GM23338 (cell line): ENCODE measurements around the gene TUBA1C. TPM values are rescaled to one million over a fixed set of nuclear protein-coding genes. Genes with fewer than 3 reads are reported as not detected.

Source experiments
- ATAC-seq: fragments of 200-7000 bp; cut with Tn5 transposase; 3 replicates; pipeline ENCODE4 v1.9.1; 2020
- DNase-seq: peaks from one replicate; pipeline ENCODE4 v3.0.0-alpha.2; 2015; ENCODE audit warnings: low spot score
- H2AFZ ChIP-seq: fragments of 200-600 bp; sonication (generic); 2 replicates; pipeline ENCODE4 v1.8.0; 2016; ENCODE audit warnings: antibody characterized with exemption, mild to moderate bottlenecking, moderate library complexity
- H3F3A ChIP-seq: fragments of 200-600 bp; sonication (generic); replicated peaks from 2 replicates; pipeline ENCODE4 v1.8.0; 2017; ENCODE audit warnings: antibody characterized with exemption, mixed run types, low read depth
- H3K27ac ChIP-seq: fragments of 200-600 bp; sonication (generic); 2 replicates; pipeline ENCODE4 v1.6.1; 2016; ENCODE audit warnings: low read depth
- H3K27me3 ChIP-seq: fragments of 200-600 bp; sonication (generic); 2 replicates; pipeline ENCODE4 v1.8.0; 2016; ENCODE audit warnings: mild to moderate bottlenecking, mixed run types, moderate library complexity; ENCODE audit not compliant: insufficient read depth
- H3K36me3 ChIP-seq: fragments of 200-600 bp; sonication (generic); 2 replicates; pipeline ENCODE4 v1.8.0; 2016; ENCODE audit warnings: mild to moderate bottlenecking; ENCODE audit not compliant: insufficient read depth
- H3K4me1 ChIP-seq: fragments of 200-600 bp; sonication (generic); 2 replicates; pipeline ENCODE4 v1.8.0; 2016; ENCODE audit warnings: mild to moderate bottlenecking, moderate library complexity; ENCODE audit not compliant: insufficient read depth
- H3K4me2 ChIP-seq: fragments of 200-600 bp; sonication (generic); 2 replicates; pipeline ENCODE4 v1.7.1; 2017; ENCODE audit warnings: mixed run types
- H3K4me3 ChIP-seq: fragments of 200-600 bp; sonication (generic); 2 replicates; pipeline ENCODE4 v1.6.1; 2016; ENCODE audit warnings: mixed run types
- H3K79me2 ChIP-seq: fragments of 200-600 bp; sonication (generic); replicated peaks from 2 replicates; pipeline ENCODE4 v1.8.0; 2017; ENCODE audit warnings: mild to moderate bottlenecking; ENCODE audit not compliant: insufficient read depth
- H3K9me2 ChIP-seq: fragments of 200-600 bp; sonication (generic); 2 replicates; pipeline ENCODE4 v1.8.0; 2017; ENCODE audit not compliant: insufficient read depth
- H4K20me1 ChIP-seq: fragments of 200-600 bp; sonication (generic); replicated peaks from 2 replicates; pipeline ENCODE4 v1.8.0; 2017; ENCODE audit warnings: mild to moderate bottlenecking; ENCODE audit not compliant: insufficient read depth
- H3K27ac Mint-ChIP-seq: 2 replicates; pipeline ENCODE4 v1.8.0; 2020; ENCODE audit warnings: inconsistent platforms, mild to moderate bottlenecking, moderate library complexity, mixed read lengths
- H3K27me3 Mint-ChIP-seq: 3 replicates; pipeline ENCODE4 v1.8.0; 2022; ENCODE audit warnings: low read depth, mild to moderate bottlenecking, moderate library complexity, mixed read lengths, inconsistent platforms; ENCODE audit not compliant: insufficient read depth, poor library complexity
- H3K36me3 Mint-ChIP-seq: 3 replicates; pipeline ENCODE4 v1.8.0; 2021; ENCODE audit warnings: low read depth, mild to moderate bottlenecking, inconsistent platforms, moderate library complexity, mixed read lengths
- H3K4me1 Mint-ChIP-seq: 3 replicates; pipeline ENCODE4 v1.8.0; 2020; ENCODE audit warnings: mild to moderate bottlenecking, inconsistent platforms, mixed read lengths
- H3K4me3 Mint-ChIP-seq: 3 replicates; pipeline ENCODE4 v1.8.0; 2021; ENCODE audit warnings: moderate library complexity, mild to moderate bottlenecking, inconsistent platforms, mixed read lengths
- H3K9me3 Mint-ChIP-seq: 3 replicates; pipeline ENCODE4 v1.8.0; 2020; ENCODE audit warnings: moderate library complexity, mild to moderate bottlenecking, inconsistent platforms, mixed read lengths
- CREB1 ChIP-seq: fragments of 250-450 bp; sonication (Bioruptor Pico); IDR thresholded peaks from 2 replicates; pipeline ENCODE4 v1.5.0; 2020; ENCODE audit warnings: low read depth, mild to moderate bottlenecking, moderate library complexity
- EZH2 ChIP-seq: fragments of 200-600 bp; sonication (generic); IDR thresholded peaks from one replicate; pipeline ENCODE4 v1.8.0; 2017; ENCODE audit warnings: antibody characterized with exemption, mild to moderate bottlenecking, low read depth; ENCODE audit not compliant: unreplicated experiment
- EZH2phosphoT487 ChIP-seq: fragments of 200-600 bp; sonication (generic); IDR thresholded peaks from one replicate; pipeline ENCODE4 v1.8.1; 2018; ENCODE audit warnings: antibody characterized with exemption; ENCODE audit not compliant: unreplicated experiment
- JUNB ChIP-seq: IDR thresholded peaks from one replicate; pipeline ENCODE4 v1.6.1; 2016; ENCODE audit warnings: antibody characterized with exemption; ENCODE audit not compliant: unreplicated experiment
- NANOG ChIP-seq: IDR thresholded peaks from 2 replicates; pipeline ENCODE4 v1.6.1; 2016; ENCODE audit warnings: antibody characterized with exemption, borderline replicate concordance
- POLR2AphosphoS5 ChIP-seq: IDR thresholded peaks from 2 replicates; pipeline ENCODE4 v1.6.1; 2016; ENCODE audit warnings: antibody characterized with exemption, low read depth
- STAT1 ChIP-seq: IDR thresholded peaks from one replicate; pipeline ENCODE4 v1.6.1; 2016; ENCODE audit warnings: antibody characterized with exemption; ENCODE audit not compliant: unreplicated experiment
- ZNF114 ChIP-seq: fragments of 250-450 bp; sonication (Bioruptor Pico); IDR thresholded peaks from 2 replicates; pipeline ENCODE4 v1.5.0; 2020; ENCODE audit warnings: mild to moderate bottlenecking, moderate library complexity
- ZNF331 ChIP-seq: fragments of 250-450 bp; sonication (Bioruptor Pico); IDR thresholded peaks from 2 replicates; pipeline ENCODE4 v1.5.0; 2020; ENCODE audit warnings: low read depth, mild to moderate bottlenecking, moderate library complexity
- polyA plus RNA-seq: library from polyadenylated mRNA; unstranded; fragments of >200 nt; fragmentation: Nextera tagmentation; extraction: Ambion mirVana; gene quantifications from 2 replicates; pipeline ENCODE4 v1.2.1, GENCODE V29; 2016
- total RNA-seq: library from RNA; depleted of rRNA; stranded (reverse); fragments of >200 nt; shearing (Covaris generic); gene quantifications from 2 replicates; pipeline ENCODE4 v1.2.3, GENCODE V29; 2014
- TF ChIP-seq, protein P1 (sequence below): fragments of 250-450 bp; sonication (Bioruptor Pico); IDR thresholded peaks from 2 replicates; pipeline ENCODE4 v1.5.0; 2020; ENCODE audit warnings: mild to moderate bottlenecking, moderate library complexity
- TF ChIP-seq, protein P2 (sequence below): IDR thresholded peaks from one replicate; pipeline ENCODE4 v1.6.1; 2018; ENCODE audit warnings: antibody characterized with exemption; ENCODE audit not compliant: unreplicated experiment
- TF ChIP-seq, protein P3 (sequence below), 2 experiments: fragments of 200-600 bp in 1 of 2; sonication (generic) in 1 of 2; conservative IDR thresholded peaks; 2 replicates each; pipeline versions ENCODE4 v1.5.1 to v1.6.1; 2016 to 2017; ENCODE audit warnings: antibody characterized with exemption in 2 of 2, low read depth in 2 of 2, mild to moderate bottlenecking in 2 of 2, moderate library complexity in 1 of 2
- TF ChIP-seq, protein P4 (sequence below): IDR thresholded peaks from 2 replicates; pipeline ENCODE4 v1.6.1; 2016; ENCODE audit warnings: antibody characterized with exemption

TUBA1C gene
- total and polyA plus RNA-seq, 2 experiments from 2014 or later: 191 to 728 TPM

DNA sequence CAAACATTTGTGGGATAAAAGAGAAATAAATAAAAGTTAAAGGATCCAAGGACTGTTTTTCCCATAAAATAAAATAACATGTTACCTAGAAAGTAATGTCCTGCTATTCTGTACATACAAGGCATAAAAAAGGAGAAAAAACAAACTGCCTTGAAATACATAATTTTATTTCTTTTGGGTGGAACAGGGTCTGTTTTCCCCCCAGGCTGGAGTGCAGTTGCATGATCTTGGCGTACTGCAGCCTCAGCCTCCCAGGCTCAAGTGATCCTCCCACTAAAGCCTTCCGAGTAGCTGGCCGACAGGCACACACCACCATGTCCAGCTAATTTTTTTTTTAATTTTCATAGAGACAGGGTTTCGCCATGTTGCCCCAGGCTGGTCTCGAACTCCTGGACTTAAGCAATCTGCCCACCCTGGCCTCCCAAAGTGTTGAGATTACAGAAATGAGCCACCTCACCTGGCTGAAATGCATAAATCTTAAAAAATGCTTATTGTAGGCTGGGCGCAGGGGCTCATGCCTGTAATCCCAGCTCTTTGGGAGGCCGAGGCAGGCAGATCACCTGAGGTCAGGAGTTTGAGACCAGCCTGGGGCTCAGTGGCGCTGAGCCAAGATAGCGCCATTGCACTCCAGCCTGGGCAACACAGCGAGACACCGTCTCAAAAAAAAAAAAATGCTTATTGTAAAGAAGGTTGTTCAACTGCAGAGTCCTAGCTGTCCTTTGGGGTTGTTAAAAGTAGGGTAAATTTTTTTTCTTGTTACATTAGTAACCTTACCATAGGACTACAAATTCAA is 4.1 kb upstream of the TUBA1C start:
- DNase-seq (no peak), ATAC-seq (no peak)
- Mint-ChIP-seq H3K9me3 (peaks cover 4% of the 10 kb centered on the region; the same call in 1 of the 3 replicates), H3K27ac (no peak overlapping the region), H3K36me3 (peaks cover 5% of the 10 kb centered on the region), H3K4me3 (no peak overlapping the region), H3K4me1 (peaks cover 4% of the 10 kb centered on the region; the same call in 2 of the 3 replicates), H3K27me3 (peaks cover 9% of the 10 kb centered on the region)
- Histone ChIP-seq H3K4me1 (no peaks in the 10 kb centered on the region), H3K79me2 (peaks cover 15% of the 10 kb centered on the region), H3K27me3 (peaks cover 6% of the 10 kb centered on the region; the same call in 1 of the 2 replicates), H2AFZ (no peak overlapping the region), H3K9me2 (no peaks in the 10 kb centered on the region), H3F3A (no peaks in the 10 kb centered on the region; the same call in 1 of the 2 replicates), H4K20me1 (no peaks in the 10 kb centered on the region; the same call in 1 of the 2 replicates), H3K4me3 (no peak overlapping the region), H3K36me3 (no peaks in the 10 kb centered on the region), H3K4me2 (no peak overlapping the region), H3K27ac (no peak overlapping the region)
- TF ChIP-seq, protein P1, sequence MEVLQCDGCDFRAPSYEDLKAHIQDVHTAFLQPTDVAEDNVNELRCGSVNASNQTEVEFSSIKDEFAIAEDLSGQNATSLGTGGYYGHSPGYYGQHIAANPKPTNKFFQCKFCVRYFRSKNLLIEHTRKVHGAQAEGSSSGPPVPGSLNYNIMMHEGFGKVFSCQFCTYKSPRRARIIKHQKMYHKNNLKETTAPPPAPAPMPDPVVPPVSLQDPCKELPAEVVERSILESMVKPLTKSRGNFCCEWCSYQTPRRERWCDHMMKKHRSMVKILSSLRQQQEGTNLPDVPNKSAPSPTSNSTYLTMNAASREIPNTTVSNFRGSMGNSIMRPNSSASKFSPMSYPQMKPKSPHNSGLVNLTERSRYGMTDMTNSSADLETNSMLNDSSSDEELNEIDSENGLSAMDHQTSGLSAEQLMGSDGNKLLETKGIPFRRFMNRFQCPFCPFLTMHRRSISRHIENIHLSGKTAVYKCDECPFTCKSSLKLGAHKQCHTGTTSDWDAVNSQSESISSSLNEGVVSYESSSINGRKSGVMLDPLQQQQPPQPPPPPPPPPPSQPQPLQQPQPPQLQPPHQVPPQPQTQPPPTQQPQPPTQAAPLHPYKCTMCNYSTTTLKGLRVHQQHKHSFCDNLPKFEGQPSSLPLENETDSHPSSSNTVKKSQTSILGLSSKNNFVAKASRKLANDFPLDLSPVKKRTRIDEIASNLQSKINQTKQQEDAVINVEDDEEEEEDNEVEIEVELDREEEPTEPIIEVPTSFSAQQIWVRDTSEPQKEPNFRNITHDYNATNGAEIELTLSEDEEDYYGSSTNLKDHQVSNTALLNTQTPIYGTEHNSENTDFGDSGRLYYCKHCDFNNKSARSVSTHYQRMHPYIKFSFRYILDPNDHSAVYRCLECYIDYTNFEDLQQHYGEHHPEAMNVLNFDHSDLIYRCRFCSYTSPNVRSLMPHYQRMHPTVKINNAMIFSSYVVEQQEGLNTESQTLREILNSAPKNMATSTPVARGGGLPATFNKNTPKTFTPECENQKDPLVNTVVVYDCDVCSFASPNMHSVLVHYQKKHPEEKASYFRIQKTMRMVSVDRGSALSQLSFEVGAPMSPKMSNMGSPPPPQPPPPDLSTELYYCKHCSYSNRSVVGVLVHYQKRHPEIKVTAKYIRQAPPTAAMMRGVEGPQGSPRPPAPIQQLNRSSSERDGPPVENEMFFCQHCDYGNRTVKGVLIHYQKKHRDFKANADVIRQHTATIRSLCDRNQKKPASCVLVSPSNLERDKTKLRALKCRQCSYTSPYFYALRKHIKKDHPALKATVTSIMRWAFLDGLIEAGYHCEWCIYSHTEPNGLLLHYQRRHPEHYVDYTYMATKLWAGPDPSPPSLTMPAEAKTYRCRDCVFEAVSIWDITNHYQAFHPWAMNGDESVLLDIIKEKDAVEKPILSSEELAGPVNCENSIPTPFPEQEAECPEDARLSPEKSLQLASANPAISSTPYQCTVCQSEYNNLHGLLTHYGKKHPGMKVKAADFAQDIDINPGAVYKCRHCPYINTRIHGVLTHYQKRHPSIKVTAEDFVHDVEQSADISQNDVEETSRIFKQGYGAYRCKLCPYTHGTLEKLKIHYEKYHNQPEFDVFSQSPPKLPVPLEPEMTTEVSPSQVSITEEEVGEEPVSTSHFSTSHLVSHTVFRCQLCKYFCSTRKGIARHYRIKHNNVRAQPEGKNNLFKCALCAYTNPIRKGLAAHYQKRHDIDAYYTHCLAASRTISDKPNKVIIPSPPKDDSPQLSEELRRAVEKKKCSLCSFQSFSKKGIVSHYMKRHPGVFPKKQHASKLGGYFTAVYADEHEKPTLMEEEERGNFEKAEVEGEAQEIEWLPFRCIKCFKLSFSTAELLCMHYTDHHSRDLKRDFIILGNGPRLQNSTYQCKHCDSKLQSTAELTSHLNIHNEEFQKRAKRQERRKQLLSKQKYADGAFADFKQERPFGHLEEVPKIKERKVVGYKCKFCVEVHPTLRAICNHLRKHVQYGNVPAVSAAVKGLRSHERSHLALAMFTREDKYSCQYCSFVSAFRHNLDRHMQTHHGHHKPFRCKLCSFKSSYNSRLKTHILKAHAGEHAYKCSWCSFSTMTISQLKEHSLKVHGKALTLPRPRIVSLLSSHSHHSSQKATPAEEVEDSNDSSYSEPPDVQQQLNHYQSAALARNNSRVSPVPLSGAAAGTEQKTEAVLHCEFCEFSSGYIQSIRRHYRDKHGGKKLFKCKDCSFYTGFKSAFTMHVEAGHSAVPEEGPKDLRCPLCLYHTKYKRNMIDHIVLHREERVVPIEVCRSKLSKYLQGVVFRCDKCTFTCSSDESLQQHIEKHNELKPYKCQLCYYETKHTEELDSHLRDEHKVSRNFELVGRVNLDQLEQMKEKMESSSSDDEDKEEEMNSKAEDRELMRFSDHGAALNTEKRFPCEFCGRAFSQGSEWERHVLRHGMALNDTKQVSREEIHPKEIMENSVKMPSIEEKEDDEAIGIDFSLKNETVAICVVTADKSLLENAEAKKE (CRISPR knock-in tag): no peak
- TF ChIP-seq STAT1 (no peak), POLR2AphosphoS5 (no peak), CREB1 (no peak), JUNB (no peak), EZH2phosphoT487 (no peak), EZH2 (no peak), NANOG (no peak), ZNF331 (no peak), ZNF114 (no peak)
- TF ChIP-seq, protein P2, sequence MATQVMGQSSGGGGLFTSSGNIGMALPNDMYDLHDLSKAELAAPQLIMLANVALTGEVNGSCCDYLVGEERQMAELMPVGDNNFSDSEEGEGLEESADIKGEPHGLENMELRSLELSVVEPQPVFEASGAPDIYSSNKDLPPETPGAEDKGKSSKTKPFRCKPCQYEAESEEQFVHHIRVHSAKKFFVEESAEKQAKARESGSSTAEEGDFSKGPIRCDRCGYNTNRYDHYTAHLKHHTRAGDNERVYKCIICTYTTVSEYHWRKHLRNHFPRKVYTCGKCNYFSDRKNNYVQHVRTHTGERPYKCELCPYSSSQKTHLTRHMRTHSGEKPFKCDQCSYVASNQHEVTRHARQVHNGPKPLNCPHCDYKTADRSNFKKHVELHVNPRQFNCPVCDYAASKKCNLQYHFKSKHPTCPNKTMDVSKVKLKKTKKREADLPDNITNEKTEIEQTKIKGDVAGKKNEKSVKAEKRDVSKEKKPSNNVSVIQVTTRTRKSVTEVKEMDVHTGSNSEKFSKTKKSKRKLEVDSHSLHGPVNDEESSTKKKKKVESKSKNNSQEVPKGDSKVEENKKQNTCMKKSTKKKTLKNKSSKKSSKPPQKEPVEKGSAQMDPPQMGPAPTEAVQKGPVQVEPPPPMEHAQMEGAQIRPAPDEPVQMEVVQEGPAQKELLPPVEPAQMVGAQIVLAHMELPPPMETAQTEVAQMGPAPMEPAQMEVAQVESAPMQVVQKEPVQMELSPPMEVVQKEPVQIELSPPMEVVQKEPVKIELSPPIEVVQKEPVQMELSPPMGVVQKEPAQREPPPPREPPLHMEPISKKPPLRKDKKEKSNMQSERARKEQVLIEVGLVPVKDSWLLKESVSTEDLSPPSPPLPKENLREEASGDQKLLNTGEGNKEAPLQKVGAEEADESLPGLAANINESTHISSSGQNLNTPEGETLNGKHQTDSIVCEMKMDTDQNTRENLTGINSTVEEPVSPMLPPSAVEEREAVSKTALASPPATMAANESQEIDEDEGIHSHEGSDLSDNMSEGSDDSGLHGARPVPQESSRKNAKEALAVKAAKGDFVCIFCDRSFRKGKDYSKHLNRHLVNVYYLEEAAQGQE: no peak
- TF ChIP-seq, protein P3, sequence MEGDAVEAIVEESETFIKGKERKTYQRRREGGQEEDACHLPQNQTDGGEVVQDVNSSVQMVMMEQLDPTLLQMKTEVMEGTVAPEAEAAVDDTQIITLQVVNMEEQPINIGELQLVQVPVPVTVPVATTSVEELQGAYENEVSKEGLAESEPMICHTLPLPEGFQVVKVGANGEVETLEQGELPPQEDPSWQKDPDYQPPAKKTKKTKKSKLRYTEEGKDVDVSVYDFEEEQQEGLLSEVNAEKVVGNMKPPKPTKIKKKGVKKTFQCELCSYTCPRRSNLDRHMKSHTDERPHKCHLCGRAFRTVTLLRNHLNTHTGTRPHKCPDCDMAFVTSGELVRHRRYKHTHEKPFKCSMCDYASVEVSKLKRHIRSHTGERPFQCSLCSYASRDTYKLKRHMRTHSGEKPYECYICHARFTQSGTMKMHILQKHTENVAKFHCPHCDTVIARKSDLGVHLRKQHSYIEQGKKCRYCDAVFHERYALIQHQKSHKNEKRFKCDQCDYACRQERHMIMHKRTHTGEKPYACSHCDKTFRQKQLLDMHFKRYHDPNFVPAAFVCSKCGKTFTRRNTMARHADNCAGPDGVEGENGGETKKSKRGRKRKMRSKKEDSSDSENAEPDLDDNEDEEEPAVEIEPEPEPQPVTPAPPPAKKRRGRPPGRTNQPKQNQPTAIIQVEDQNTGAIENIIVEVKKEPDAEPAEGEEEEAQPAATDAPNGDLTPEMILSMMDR (conservative IDR thresholded peaks at IDR 0.05; ENCODE audit: low read depth in 2 of 2): no peak
- TF ChIP-seq, protein P4, sequence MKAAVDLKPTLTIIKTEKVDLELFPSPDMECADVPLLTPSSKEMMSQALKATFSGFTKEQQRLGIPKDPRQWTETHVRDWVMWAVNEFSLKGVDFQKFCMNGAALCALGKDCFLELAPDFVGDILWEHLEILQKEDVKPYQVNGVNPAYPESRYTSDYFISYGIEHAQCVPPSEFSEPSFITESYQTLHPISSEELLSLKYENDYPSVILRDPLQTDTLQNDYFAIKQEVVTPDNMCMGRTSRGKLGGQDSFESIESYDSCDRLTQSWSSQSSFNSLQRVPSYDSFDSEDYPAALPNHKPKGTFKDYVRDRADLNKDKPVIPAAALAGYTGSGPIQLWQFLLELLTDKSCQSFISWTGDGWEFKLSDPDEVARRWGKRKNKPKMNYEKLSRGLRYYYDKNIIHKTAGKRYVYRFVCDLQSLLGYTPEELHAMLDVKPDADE: no peak
